ENCODE measurements around the gene INAVA.

The INAVA gene

GRCh38 chr1:200875416-200875815 lies 19.3 kb upstream of the INAVA start:
- no peak for DNase-seq (ENCODE audit: low read depth)

- DNase-seq (ENCODE audit: low read depth): no peak
Observed at GRCh38 chr1:200877010-200877409, 17.7 kb upstream of the INAVA start.

- DNase-seq (ENCODE audit: low read depth): no peak
Observed at GRCh38 chr1:200877839-200878551, 16.7 kb upstream of the INAVA start.

GRCh38 chr1:200880212-200880611 lies 14.5 kb upstream of the INAVA start:
- DNase-seq (ENCODE audit: low read depth): no peak

- no peak for DNase-seq (ENCODE audit: low read depth)
Observed at GRCh38 chr1:200883118-200883517, 11.6 kb upstream of the INAVA start.

GRCh38 chr1:200885623-200886402 lies 8.9 kb upstream of the INAVA start:
- DNase-seq (ENCODE audit: low read depth): no peak

GRCh38 chr1:200886594-200886993 lies 8.1 kb upstream of the INAVA start:
- no peak for DNase-seq (ENCODE audit: low read depth)

GRCh38 chr1:200887036-200887435 lies 7.7 kb upstream of the INAVA start:
- DNase-seq (ENCODE audit: low read depth): no peak

GRCh38 chr1:200887772-200888348 lies 6.8 kb upstream of the INAVA start:
- DNase-seq (ENCODE audit: low read depth): no peak

GRCh38 chr1:200888349-200888838 lies 6.3 kb upstream of the INAVA start:
- DNase-seq (ENCODE audit: low read depth): no peak

GRCh38 chr1:200889571-200889970 lies 5.1 kb upstream of the INAVA start:
- no peak for DNase-seq (ENCODE audit: low read depth)

GRCh38 chr1:200890027-200890426 lies 4.7 kb upstream of the INAVA start:
- DNase-seq (ENCODE audit: low read depth): no peak

GRCh38 chr1:200890818-200891773 lies 3.6 kb upstream of the INAVA start:
- DNase-seq (ENCODE audit: low read depth): peak; percentile 12

GRCh38 chr1:200891774-200892157 lies 2.9 kb upstream of the INAVA start:
- no peak for DNase-seq (ENCODE audit: low read depth)

- no peak for DNase-seq (ENCODE audit: low read depth)
Observed at GRCh38 chr1:200892546-200892945, 2.2 kb upstream of the INAVA start.

- DNase-seq (ENCODE audit: low read depth): no peak
Observed at GRCh38 chr1:200892958-200893357, 1.7 kb upstream of the INAVA start.

GRCh38 chr1:200893411-200893901 lies 1.2 kb upstream of the INAVA start:
- no peak for DNase-seq (ENCODE audit: low read depth)

- no peak for DNase-seq (ENCODE audit: low read depth)
Observed at GRCh38 chr1:200895443-200895789, 716 bp downstream of the INAVA start.

GRCh38 chr1:200895801-200896530 lies 1.3 kb downstream of the INAVA start:
- DNase-seq (ENCODE audit: low read depth): no peak

- DNase-seq (ENCODE audit: low read depth): no peak
Observed at GRCh38 chr1:200896531-200897196, 2.0 kb downstream of the INAVA start.

GRCh38 chr1:200897259-200897658 lies 2.6 kb downstream of the INAVA start:
- no peak for DNase-seq (ENCODE audit: low read depth)

Measured in GM04504 (cell line).